GM12874 (cell line): ENCODE data around the gene NME7.

ENCODE experiments used
- CTCF ChIP-seq: IDR thresholded peaks from 2 replicates; pipeline ENCODE4 v1.5.1; 2011; ENCODE audit warnings: low read depth, mild to moderate bottlenecking, control low read depth, low read length, moderate library complexity; ENCODE audit not compliant: insufficient read depth

Gene NME7

GRCh38 chr1:169322138-169322537 lies 45.5 kb downstream of the NME7 start:
- no peak for TF ChIP-seq CTCF

GRCh38 chr1:169321539-169321938 lies 46.1 kb downstream of the NME7 start:
- no peak for TF ChIP-seq CTCF

GRCh38 chr1:169318536-169319244 lies 48.9 kb downstream of the NME7 start:
- no peak for TF ChIP-seq CTCF

- no peak for TF ChIP-seq CTCF
Measured at GRCh38 chr1:169316556-169316955, 51.0 kb downstream of the NME7 start.

- TF ChIP-seq CTCF = no peak
Measured at GRCh38 chr1:169312084-169312954, 55.3 kb downstream of the NME7 start.

GRCh38 chr1:169309178-169310166 lies 58.1 kb downstream of the NME7 start:
- no peak for TF ChIP-seq CTCF
